ENCODE data around the gene CCDC171. TPM values are rescaled to one million over a fixed set of nuclear protein-coding genes. Genes with fewer than 3 reads are reported as not detected.

The CCDC171 gene
- total and polyA plus RNA-seq, 2 of the 13 experiments (the other 11 are each of a cell fraction or from before 2014, with no cell fraction given): 0.95 to 2.5 TPM

DNA sequence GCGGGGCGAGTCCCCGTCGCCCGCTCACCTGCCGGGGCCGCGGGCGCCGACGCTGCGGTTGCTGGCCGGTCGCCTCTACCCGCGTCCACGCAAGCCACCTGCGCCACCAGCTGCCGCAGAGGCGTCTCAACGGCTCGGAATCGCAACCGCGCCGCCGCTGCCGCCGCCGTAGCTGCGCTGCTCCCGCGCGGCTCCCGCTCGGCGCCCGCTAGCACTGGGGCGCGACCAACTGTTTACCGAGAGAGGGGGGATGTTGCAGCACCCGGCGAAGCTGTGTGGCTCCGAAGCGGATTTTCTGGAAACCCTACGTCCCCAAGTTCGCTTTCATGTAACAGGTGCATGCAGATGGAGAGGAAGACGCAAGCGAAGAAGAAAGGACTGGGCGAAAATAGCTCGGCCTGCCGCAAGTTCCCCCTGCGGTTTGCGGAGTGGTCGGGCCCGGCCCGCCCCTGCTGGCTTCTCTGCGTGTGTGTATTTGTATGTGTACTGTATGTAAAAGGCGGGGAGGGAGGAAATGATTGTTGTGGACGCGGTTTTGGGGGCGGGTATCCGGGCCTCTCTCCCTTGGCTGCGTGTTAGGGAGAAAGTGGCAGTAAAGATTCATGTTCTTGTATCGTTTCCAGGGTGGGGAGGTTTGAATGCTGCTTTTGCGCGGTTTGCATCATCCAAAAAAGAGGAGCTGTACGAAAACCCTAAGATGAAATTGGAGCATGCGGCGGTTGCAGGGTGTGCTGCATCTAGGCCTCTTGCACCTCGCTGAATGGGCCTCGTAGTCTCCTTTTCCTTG, 41.9 kb upstream of the CCDC171 start, which contains the start of gene PSIP1 (continued):
- TF ChIP-seq, protein P1, sequence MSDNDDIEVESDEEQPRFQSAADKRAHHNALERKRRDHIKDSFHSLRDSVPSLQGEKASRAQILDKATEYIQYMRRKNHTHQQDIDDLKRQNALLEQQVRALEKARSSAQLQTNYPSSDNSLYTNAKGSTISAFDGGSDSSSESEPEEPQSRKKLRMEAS (IDR thresholded peaks at IDR 0.05): peak; percentile 66
- TF ChIP-seq, protein P2, sequence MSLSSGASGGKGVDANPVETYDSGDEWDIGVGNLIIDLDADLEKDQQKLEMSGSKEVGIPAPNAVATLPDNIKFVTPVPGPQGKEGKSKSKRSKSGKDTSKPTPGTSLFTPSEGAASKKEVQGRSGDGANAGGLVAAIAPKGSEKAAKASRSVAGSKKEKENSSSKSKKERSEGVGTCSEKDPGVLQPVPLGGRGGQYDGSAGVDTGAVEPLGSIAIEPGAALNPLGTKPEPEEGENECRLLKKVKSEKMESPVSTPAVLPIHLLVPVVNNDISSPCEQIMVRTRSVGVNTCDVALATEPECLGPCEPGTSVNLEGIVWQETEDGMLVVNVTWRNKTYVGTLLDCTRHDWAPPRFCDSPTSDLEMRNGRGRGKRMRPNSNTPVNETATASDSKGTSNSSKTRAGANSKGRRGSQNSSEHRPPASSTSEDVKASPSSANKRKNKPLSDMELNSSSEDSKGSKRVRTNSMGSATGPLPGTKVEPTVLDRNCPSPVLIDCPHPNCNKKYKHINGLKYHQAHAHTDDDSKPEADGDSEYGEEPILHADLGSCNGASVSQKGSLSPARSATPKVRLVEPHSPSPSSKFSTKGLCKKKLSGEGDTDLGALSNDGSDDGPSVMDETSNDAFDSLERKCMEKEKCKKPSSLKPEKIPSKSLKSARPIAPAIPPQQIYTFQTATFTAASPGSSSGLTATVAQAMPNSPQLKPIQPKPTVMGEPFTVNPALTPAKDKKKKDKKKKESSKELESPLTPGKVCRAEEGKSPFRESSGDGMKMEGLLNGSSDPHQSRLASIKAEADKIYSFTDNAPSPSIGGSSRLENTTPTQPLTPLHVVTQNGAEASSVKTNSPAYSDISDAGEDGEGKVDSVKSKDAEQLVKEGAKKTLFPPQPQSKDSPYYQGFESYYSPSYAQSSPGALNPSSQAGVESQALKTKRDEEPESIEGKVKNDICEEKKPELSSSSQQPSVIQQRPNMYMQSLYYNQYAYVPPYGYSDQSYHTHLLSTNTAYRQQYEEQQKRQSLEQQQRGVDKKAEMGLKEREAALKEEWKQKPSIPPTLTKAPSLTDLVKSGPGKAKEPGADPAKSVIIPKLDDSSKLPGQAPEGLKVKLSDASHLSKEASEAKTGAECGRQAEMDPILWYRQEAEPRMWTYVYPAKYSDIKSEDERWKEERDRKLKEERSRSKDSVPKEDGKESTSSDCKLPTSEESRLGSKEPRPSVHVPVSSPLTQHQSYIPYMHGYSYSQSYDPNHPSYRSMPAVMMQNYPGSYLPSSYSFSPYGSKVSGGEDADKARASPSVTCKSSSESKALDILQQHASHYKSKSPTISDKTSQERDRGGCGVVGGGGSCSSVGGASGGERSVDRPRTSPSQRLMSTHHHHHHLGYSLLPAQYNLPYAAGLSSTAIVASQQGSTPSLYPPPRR (CRISPR knock-in tag; IDR thresholded peaks at IDR 0.05; ENCODE audit: borderline replicate concordance): no peak
- TF ChIP-seq ZNF777 (CRISPR knock-in tag; IDR thresholded peaks at IDR 0.05): peak; percentile 77; the same call in 1 of the 2 replicates
- TF ChIP-seq SMARCC2 (IDR thresholded peaks at IDR 0.05): no peak
- no peak for TF ChIP-seq HOXA7 (CRISPR knock-in tag; IDR thresholded peaks at IDR 0.05)
- TF ChIP-seq, protein P3, sequence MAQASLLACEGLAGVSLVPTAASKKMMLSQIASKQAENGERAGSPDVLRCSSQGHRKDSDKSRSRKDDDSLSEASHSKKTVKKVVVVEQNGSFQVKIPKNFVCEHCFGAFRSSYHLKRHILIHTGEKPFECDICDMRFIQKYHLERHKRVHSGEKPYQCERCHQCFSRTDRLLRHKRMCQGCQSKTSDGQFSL (CRISPR knock-in tag; IDR thresholded peaks at IDR 0.05): 0 out of 2 replicates have a peak, but pooled peaks have one; percentile 79
- TF ChIP-seq, protein P4, sequence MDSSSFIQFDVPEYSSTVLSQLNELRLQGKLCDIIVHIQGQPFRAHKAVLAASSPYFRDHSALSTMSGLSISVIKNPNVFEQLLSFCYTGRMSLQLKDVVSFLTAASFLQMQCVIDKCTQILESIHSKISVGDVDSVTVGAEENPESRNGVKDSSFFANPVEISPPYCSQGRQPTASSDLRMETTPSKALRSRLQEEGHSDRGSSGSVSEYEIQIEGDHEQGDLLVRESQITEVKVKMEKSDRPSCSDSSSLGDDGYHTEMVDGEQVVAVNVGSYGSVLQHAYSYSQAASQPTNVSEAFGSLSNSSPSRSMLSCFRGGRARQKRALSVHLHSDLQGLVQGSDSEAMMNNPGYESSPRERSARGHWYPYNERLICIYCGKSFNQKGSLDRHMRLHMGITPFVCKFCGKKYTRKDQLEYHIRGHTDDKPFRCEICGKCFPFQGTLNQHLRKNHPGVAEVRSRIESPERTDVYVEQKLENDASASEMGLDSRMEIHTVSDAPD (CRISPR knock-in tag; IDR thresholded peaks at IDR 0.05): no peak
- no peak for TF ChIP-seq MTF1 (CRISPR knock-in tag; IDR thresholded peaks at IDR 0.05)
- TF ChIP-seq, protein P5, sequence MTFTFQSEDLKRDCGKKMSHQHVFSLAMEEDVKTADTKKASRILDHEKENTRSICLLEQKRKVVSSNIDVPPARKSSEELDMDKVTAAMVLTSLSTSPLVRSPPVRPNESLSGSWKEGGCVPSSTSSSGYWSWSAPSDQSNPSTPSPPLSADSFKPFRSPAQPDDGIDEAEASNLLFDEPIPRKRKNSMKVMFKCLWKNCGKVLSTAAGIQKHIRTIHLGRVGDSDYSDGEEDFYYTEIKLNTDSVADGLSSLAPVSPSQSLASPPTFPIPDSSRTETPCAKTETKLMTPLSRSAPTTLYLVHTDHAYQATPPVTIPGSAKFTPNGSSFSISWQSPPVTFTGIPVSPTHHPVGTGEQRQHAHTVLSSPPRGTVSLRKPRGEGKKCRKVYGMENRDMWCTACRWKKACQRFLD (CRISPR knock-in tag; IDR thresholded peaks at IDR 0.05; ENCODE audit: borderline replicate concordance): peak; percentile 75; the same call in 1 of the 2 replicates
- TF ChIP-seq SMAD1 (CRISPR knock-in tag; IDR thresholded peaks at IDR 0.05; ENCODE audit: borderline replicate concordance, low read depth): no peak; the same call in 1 of the 2 replicates
- no peak for TF ChIP-seq RFX5 (IDR thresholded peaks at IDR 0.05; ENCODE audit: low read depth, low read length)
- no peak for TF ChIP-seq ZFP41 (CRISPR knock-in tag; IDR thresholded peaks at IDR 0.05; ENCODE audit: borderline replicate concordance)
- TF ChIP-seq ZNF224 (CRISPR knock-in tag; IDR thresholded peaks at IDR 0.05): no peak
- no peak for TF ChIP-seq HMG20B (CRISPR knock-in tag; conservative IDR thresholded peaks at IDR 0.05)
- TF ChIP-seq, protein P6, sequence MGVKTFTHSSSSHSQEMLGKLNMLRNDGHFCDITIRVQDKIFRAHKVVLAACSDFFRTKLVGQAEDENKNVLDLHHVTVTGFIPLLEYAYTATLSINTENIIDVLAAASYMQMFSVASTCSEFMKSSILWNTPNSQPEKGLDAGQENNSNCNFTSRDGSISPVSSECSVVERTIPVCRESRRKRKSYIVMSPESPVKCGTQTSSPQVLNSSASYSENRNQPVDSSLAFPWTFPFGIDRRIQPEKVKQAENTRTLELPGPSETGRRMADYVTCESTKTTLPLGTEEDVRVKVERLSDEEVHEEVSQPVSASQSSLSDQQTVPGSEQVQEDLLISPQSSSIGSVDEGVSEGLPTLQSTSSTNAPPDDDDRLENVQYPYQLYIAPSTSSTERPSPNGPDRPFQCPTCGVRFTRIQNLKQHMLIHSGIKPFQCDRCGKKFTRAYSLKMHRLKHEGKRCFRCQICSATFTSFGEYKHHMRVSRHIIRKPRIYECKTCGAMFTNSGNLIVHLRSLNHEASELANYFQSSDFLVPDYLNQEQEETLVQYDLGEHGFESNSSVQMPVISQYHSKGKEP (CRISPR knock-in tag; IDR thresholded peaks at IDR 0.05): no peak
- TF ChIP-seq ZNF20 (CRISPR knock-in tag; IDR thresholded peaks at IDR 0.05): no peak
- peak; percentile 21; the same call in 1 of the 2 replicates for TF ChIP-seq ZNF232 (CRISPR knock-in tag; IDR thresholded peaks at IDR 0.05; ENCODE audit: borderline replicate concordance)

Data from HepG2 (cell line).